Mesenteric fat pad (tissue), 1 donor: ENCODE results near the gene LAMA3. TPM values are rescaled to one million over a fixed set of nuclear protein-coding genes. Genes with fewer than 3 reads are reported as not detected.

ENCODE experiments used
- DNase-seq: peaks from one replicate; pipeline ENCODE4 v3.0.0-alpha.2; 2020; ENCODE audit warnings: low spot score
- total RNA-seq: library from RNA; stranded (reverse); fragmentation: NEBNext Ultra II Directional; extraction: Animal tissue kit (Norgen Biotek cat#: 25700); gene quantifications from one replicate; pipeline ENCODE4 v1.2.1, GENCODE V29; 2021
- donor health status: DM: yes; HTN: yes; CAD: no.

LAMA3 gene
- total RNA-seq, 1 donor from 2014 or later: 19.6 TPM

GRCh38 chr18:23668731-23669130 lies 20.5 kb upstream of the LAMA3 start:
- no peak for DNase-seq

- DNase-seq: no peak
Observed at GRCh38 chr18:23669202-23669766, 20.0 kb upstream of the LAMA3 start.

GRCh38 chr18:23669804-23670405 lies 19.3 kb upstream of the LAMA3 start:
- DNase-seq: no peak

GRCh38 chr18:23671564-23671963 lies 17.7 kb upstream of the LAMA3 start:
- no peak for DNase-seq

GRCh38 chr18:23673725-23674124 lies 15.5 kb upstream of the LAMA3 start:
- DNase-seq: no peak

GRCh38 chr18:23675236-23675635 lies 14.0 kb upstream of the LAMA3 start:
- DNase-seq: no peak

GRCh38 chr18:23675896-23676295 lies 13.4 kb upstream of the LAMA3 start:
- no peak for DNase-seq

GRCh38 chr18:23682045-23682444 lies 7.2 kb upstream of the LAMA3 start:
- no peak for DNase-seq

GRCh38 chr18:23682472-23682871 lies 6.8 kb upstream of the LAMA3 start:
- no peak for DNase-seq

- no peak for DNase-seq
Observed at GRCh38 chr18:23683155-23683554, 6.1 kb upstream of the LAMA3 start.

- DNase-seq: no peak
Observed at GRCh38 chr18:23683671-23684070, 5.6 kb upstream of the LAMA3 start.

GRCh38 chr18:23684515-23685197 lies 4.6 kb upstream of the LAMA3 start:
- no peak for DNase-seq

- no peak for DNase-seq
Observed at GRCh38 chr18:23688528-23688927, 725 bp upstream of the LAMA3 start.

- no peak for DNase-seq
Observed at GRCh38 chr18:23689616-23690504, 607 bp downstream of the LAMA3 start.

GRCh38 chr18:23690505-23691068 lies 1.3 kb downstream of the LAMA3 start:
- no peak for DNase-seq

- DNase-seq: no peak
Observed at GRCh38 chr18:23693846-23694245, 4.6 kb downstream of the LAMA3 start.

- no peak for DNase-seq
Observed at GRCh38 chr18:23694637-23695430, 5.6 kb downstream of the LAMA3 start.

GRCh38 chr18:23701017-23701416 lies 11.8 kb downstream of the LAMA3 start:
- DNase-seq: no peak

- DNase-seq: no peak
Observed at GRCh38 chr18:23701544-23702064, 12.4 kb downstream of the LAMA3 start.

- no peak for DNase-seq
Observed at GRCh38 chr18:23702606-23703005, 13.4 kb downstream of the LAMA3 start.
